H9 (cell line): ENCODE data around the gene CORO2B. TPM values are rescaled to one million over a fixed set of nuclear protein-coding genes. Genes with fewer than 3 reads are reported as not detected.

ENCODE experiments used
- DNase-seq: peaks from one replicate; pipeline ENCODE4 v3.0.0-alpha.2; 2017
- H2AFZ ChIP-seq: one replicate; pipeline ENCODE4 v1.6.1; 2013; ENCODE audit warnings: mild to moderate bottlenecking, low read length, control low read depth, moderate library complexity
- H2AK5ac ChIP-seq: 2 replicates; pipeline ENCODE4 v1.6.1; 2013; ENCODE audit warnings: low read length, control low read depth, mixed read lengths; ENCODE audit not compliant: insufficient read length
- H2BK120ac ChIP-seq: one replicate; pipeline ENCODE4 v1.6.1; 2013; ENCODE audit warnings: low read depth, mild to moderate bottlenecking, low read length, control low read depth, inconsistent platforms; ENCODE audit not compliant: poor library complexity, severe bottlenecking
- H2BK12ac ChIP-seq: 2 replicates; pipeline ENCODE4 v1.6.1; 2013; ENCODE audit warnings: low read length, control low read depth, mixed read lengths, low read depth; ENCODE audit not compliant: insufficient read length
- H2BK15ac ChIP-seq: 2 replicates; pipeline ENCODE4 v1.6.1; 2013; ENCODE audit warnings: low read depth, low read length, control low read depth
- H2BK20ac ChIP-seq: one replicate; pipeline ENCODE4 v1.6.1; 2013; ENCODE audit warnings: low read depth, mild to moderate bottlenecking, low read length, control low read depth, inconsistent platforms; ENCODE audit not compliant: poor library complexity, severe bottlenecking
- H2BK5ac ChIP-seq: 2 replicates; pipeline ENCODE4 v1.6.1; 2013; ENCODE audit warnings: low read length, control low read depth, mixed read lengths; ENCODE audit not compliant: insufficient read length
- H3K14ac ChIP-seq: 2 replicates; pipeline ENCODE4 v1.6.1; 2013; ENCODE audit warnings: low read length, control low read depth; ENCODE audit not compliant: insufficient read depth
- H3K18ac ChIP-seq: 2 replicates; pipeline ENCODE4 v1.6.1; 2013; ENCODE audit warnings: low read depth, mild to moderate bottlenecking, mixed read lengths, low read length, control low read depth; ENCODE audit not compliant: insufficient read length
- H3K23ac ChIP-seq: 2 replicates; pipeline ENCODE4 v1.6.1; 2013; ENCODE audit warnings: low read length, control low read depth, mixed read lengths, low read depth; ENCODE audit not compliant: insufficient read length
- H3K23me2 ChIP-seq: 2 replicates; pipeline ENCODE4 v1.6.1; 2013; ENCODE audit warnings: low read depth, mild to moderate bottlenecking, mixed read lengths, low read length, control low read depth; ENCODE audit not compliant: insufficient read length, poor library complexity, severe bottlenecking
- H3K27ac ChIP-seq: 2 replicates; pipeline ENCODE4 v1.5.1; 2013; ENCODE audit warnings: low read length, control low read depth, mixed read lengths, low read depth; ENCODE audit not compliant: insufficient read length
- H3K27me3 ChIP-seq: 2 replicates; pipeline ENCODE4 v1.6.1; 2013; ENCODE audit warnings: low read length, control low read depth, inconsistent platforms; ENCODE audit not compliant: insufficient read depth
- H3K4ac ChIP-seq: 2 replicates; pipeline ENCODE4 v1.6.1; 2013; ENCODE audit warnings: low read depth, mild to moderate bottlenecking, control low read depth, inconsistent platforms, low read length, moderate library complexity
- H3K4me1 ChIP-seq: 2 replicates; pipeline ENCODE4 v1.6.1; 2013; ENCODE audit warnings: low read length, control low read depth, inconsistent platforms; ENCODE audit not compliant: insufficient read depth
- H3K4me2 ChIP-seq: 2 replicates; pipeline ENCODE4 v1.6.1; 2013; ENCODE audit warnings: low read length, control low read depth, mixed read lengths; ENCODE audit not compliant: insufficient read length, insufficient read depth
- H3K56ac ChIP-seq: 2 replicates; pipeline ENCODE4 v1.6.1; 2013; ENCODE audit warnings: low read depth, mild to moderate bottlenecking, mixed read lengths, low read length, control low read depth; ENCODE audit not compliant: insufficient read length
- H3K79me1 ChIP-seq: 2 replicates; pipeline ENCODE4 v1.6.1; 2013; ENCODE audit warnings: low read depth, mild to moderate bottlenecking, moderate library complexity, low read length, control low read depth, inconsistent platforms; ENCODE audit not compliant: insufficient read depth, poor library complexity, severe bottlenecking
- H3K79me2 ChIP-seq: 2 replicates; pipeline ENCODE4 v1.6.1; 2013; ENCODE audit warnings: low read length, control low read depth, inconsistent platforms; ENCODE audit not compliant: insufficient read depth
- H3K9ac ChIP-seq: 2 replicates; pipeline ENCODE4 v1.6.1; 2013; ENCODE audit warnings: low read length, control low read depth, mixed read lengths; ENCODE audit not compliant: insufficient read length; ENCODE audit errors: extremely low read depth
- H3K9me3 ChIP-seq: one replicate; pipeline ENCODE4 v1.6.1; 2013; ENCODE audit warnings: low read depth, low read length, inconsistent platforms; ENCODE audit not compliant: control insufficient read depth
- H3T11ph ChIP-seq: one replicate; pipeline ENCODE4 v1.6.1; 2013; ENCODE audit warnings: mild to moderate bottlenecking, low read length, control low read depth, inconsistent platforms
- H4K20me1 ChIP-seq: one replicate; pipeline ENCODE4 v1.6.1; 2013; ENCODE audit not compliant: control insufficient read depth, insufficient read length, insufficient read depth
- H4K5ac ChIP-seq: 2 replicates; pipeline ENCODE4 v1.6.1; 2013; ENCODE audit warnings: low read depth, mild to moderate bottlenecking, mixed read lengths, low read length, control low read depth; ENCODE audit not compliant: insufficient read length
- H4K8ac ChIP-seq: replicated peaks from 2 replicates; pipeline ENCODE4 v1.6.1; 2013; ENCODE audit warnings: low read length, control low read depth, mixed read lengths, low read depth; ENCODE audit not compliant: insufficient read length
- H4K91ac ChIP-seq: 2 replicates; pipeline ENCODE4 v1.6.1; 2013; ENCODE audit warnings: low read depth, mild to moderate bottlenecking, moderate library complexity, mixed read lengths, low read length, control low read depth; ENCODE audit not compliant: insufficient read length
- H3K27ac Mint-ChIP-seq, 3 experiments: 2 replicates in 2 of 3; 3 replicates in 1 of 3; pipeline ENCODE4 v1.8.0; 2020 to 2021; ENCODE audit warnings: mixed read lengths in 3 of 3, mild to moderate bottlenecking in 1 of 3, moderate library complexity in 1 of 3
- H3K27me3 Mint-ChIP-seq: 2 replicates; pipeline ENCODE4 v1.8.0; 2021; ENCODE audit warnings: low read depth, mild to moderate bottlenecking, moderate library complexity, mixed read lengths
- H3K36me3 Mint-ChIP-seq, 3 experiments: 2 replicates in 2 of 3; 3 replicates in 1 of 3; pipeline ENCODE4 v1.8.0; 2020 to 2021; ENCODE audit warnings: low read depth in 3 of 3, mixed read lengths in 3 of 3; ENCODE audit not compliant: insufficient read depth in 1 of 3
- H3K4me1 Mint-ChIP-seq, 2 experiments: 2 replicates each; pipeline ENCODE4 v1.8.0; 2020; ENCODE audit warnings: mixed read lengths in 2 of 2
- H3K4me3 Mint-ChIP-seq, 2 experiments: 2 replicates in 1 of 2; 3 replicates in 1 of 2; pipeline ENCODE4 v1.8.0; 2020 to 2021; ENCODE audit warnings: mild to moderate bottlenecking in 2 of 2, mixed read lengths in 2 of 2, moderate library complexity in 1 of 2
- H3K9me3 Mint-ChIP-seq, 2 experiments: 2 replicates in 1 of 2; 3 replicates in 1 of 2; pipeline ENCODE4 v1.8.0; 2020; ENCODE audit warnings: mild to moderate bottlenecking in 2 of 2, mixed read lengths in 2 of 2, moderate library complexity in 1 of 2
- WGBS: extraction: QIAGEN DNeasy Blood & Tissue Kit; methylation state at CpG from one replicate; pipeline ENCODE4 v1.1.7; 2013; ENCODE audit warnings: missing lambda C conversion rate, low lambda C conversion rate, mixed read lengths; ENCODE audit not compliant: insufficient read length; ENCODE audit errors: extremely low coverage; 5-methylcytosine and 5-hydroxymethylcytosine counted together
- total RNA-seq: library from RNA; stranded (reverse); gene quantifications from 2 replicates; pipeline ENCODE4 v1.2.1, GENCODE V29; 2021
- TF ChIP-seq, protein P1 (sequence below): fragments of 200-600 bp; sonication (generic); conservative IDR thresholded peaks from 3 replicates; pipeline ENCODE4 v1.8.0; 2021; ENCODE audit warnings: antibody characterized with exemption, mild to moderate bottlenecking

CORO2B gene
- total RNA-seq, 1 experiment from 2014 or later = 3.1 TPM

DNA sequence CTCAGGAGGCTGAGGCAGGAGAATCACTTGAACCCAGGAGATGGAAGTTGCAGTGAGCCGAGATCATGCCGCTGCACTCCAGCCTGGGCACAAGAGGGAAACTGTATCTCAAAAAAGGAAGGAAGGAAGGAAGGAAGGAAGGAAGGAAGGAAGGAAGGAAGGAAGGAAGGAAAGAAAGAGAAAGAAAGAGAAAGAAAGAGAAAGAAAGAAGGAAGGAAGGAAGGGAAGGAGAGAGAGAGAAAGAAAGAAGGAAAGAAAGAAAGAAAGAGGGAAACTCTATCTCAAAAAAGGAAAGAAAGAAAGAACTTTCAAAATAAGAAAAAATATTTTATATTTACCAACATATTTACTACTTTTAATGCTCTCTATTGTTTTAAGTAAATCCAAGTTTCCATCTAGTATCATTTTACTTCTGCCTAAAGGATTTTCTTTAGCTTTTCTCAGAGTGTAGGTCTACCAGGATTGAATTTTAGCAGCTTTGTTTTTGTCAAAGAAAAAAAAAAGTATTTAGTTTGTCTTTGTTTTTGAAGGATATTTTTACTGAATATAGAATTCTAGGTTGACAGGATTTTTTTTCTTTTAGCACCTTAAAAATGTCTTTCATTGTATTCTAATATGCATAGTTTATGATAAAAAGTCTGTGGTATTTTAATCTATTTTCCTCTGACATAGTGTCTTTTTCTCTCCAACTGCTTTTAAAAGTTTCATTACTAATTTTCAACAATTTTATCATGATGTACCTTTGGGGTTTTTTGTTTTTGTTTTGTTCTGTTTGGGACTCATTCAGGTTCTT lies 47.2 kb upstream of the CORO2B start:
- Histone ChIP-seq H4K91ac (no peak overlapping the region), H3K4me2 (no peak overlapping the region), H4K20me1 (no peaks in the 10 kb centered on the region), H3K79me2 (no peaks in the 10 kb centered on the region), H2BK15ac (no peak overlapping the region), H2AFZ (no peak overlapping the region), H4K8ac (no peak overlapping the region), H3K79me1 (no peaks in the 10 kb centered on the region), H3K23ac (no peak overlapping the region), H3K4me1 (no peaks in the 10 kb centered on the region), H3K23me2 (no peaks in the 10 kb centered on the region), H3K56ac (no peak overlapping the region), H2BK5ac (no peak overlapping the region), H3K4ac (no peak overlapping the region), H3K9ac (no peak overlapping the region), H3K14ac (no peak overlapping the region), H3K27me3 (no peaks in the 10 kb centered on the region), H2BK12ac (no peak overlapping the region), H3K9me3 (no peaks in the 10 kb centered on the region), H2BK120ac (no peak overlapping the region), H3K27ac (no peak overlapping the region), H3K18ac (no peak overlapping the region), H3T11ph (no peak overlapping the region), H2AK5ac (no peak overlapping the region), H4K5ac (no peak overlapping the region), H2BK20ac (no peak overlapping the region)
- no CpG with 5 or more reads among the region's 2 CpGs for WGBS
- no peak overlapping the region for H3K27ac Mint-ChIP-seq
- H3K4me1 Mint-ChIP-seq = peaks cover 5 to 7% of the 10 kb centered on the region in 2 experiments; a peak in 3 of 4 replicates
- H3K27me3 Mint-ChIP-seq = no peaks in the 10 kb centered on the region; the same call in none of the 2 replicates
- H3K9me3 Mint-ChIP-seq = peaks cover 15 to 16% of the 10 kb centered on the region in 2 experiments
- H3K36me3 Mint-ChIP-seq = peaks cover 0 to 11% (median 0%) of the 10 kb centered on the region in 3 experiments; a peak in 2 of 7 replicates
- H3K4me3 Mint-ChIP-seq = no peak overlapping the region
- no peak for DNase-seq
- TF ChIP-seq, protein P1, sequence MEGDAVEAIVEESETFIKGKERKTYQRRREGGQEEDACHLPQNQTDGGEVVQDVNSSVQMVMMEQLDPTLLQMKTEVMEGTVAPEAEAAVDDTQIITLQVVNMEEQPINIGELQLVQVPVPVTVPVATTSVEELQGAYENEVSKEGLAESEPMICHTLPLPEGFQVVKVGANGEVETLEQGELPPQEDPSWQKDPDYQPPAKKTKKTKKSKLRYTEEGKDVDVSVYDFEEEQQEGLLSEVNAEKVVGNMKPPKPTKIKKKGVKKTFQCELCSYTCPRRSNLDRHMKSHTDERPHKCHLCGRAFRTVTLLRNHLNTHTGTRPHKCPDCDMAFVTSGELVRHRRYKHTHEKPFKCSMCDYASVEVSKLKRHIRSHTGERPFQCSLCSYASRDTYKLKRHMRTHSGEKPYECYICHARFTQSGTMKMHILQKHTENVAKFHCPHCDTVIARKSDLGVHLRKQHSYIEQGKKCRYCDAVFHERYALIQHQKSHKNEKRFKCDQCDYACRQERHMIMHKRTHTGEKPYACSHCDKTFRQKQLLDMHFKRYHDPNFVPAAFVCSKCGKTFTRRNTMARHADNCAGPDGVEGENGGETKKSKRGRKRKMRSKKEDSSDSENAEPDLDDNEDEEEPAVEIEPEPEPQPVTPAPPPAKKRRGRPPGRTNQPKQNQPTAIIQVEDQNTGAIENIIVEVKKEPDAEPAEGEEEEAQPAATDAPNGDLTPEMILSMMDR = no peak
